Renal cortical epithelial cell (primary cell): Measurements from ENCODE around the gene PPFIA3. TPM values are rescaled to one million over a fixed set of nuclear protein-coding genes. Genes with fewer than 3 reads are reported as not detected.
"Not testable (repeated sequence)": the region's sequence is repeated elsewhere in the genome, so short reads cannot be mapped to it uniquely, and the experiment has no call there.

ENCODE experiments used
- DNase-seq: peaks from one replicate; pipeline ENCODE4 v3.0.0-alpha.2; 2011; ENCODE audit warnings: low read depth
- total RNA-seq: library from RNA; depleted of rRNA; stranded (reverse); fragments of >200 nt; gene quantifications from 2 replicates; pipeline ENCODE4 v1.2.3, GENCODE V29; 2014

The PPFIA3 gene
- total RNA-seq, 1 donor from 2014 or later: 2.6 TPM

- DNase-seq: not testable (repeated sequence)
Measured at GRCh38 chr19:49123285-49123684, 3.9 kb downstream of the PPFIA3 start.

GRCh38 chr19:49125025-49125731, 5.8 kb downstream of the PPFIA3 start:
- DNase-seq: no peak

- no peak for DNase-seq
Measured at GRCh38 chr19:49126575-49126974, 7.2 kb downstream of the PPFIA3 start.

DNA sequence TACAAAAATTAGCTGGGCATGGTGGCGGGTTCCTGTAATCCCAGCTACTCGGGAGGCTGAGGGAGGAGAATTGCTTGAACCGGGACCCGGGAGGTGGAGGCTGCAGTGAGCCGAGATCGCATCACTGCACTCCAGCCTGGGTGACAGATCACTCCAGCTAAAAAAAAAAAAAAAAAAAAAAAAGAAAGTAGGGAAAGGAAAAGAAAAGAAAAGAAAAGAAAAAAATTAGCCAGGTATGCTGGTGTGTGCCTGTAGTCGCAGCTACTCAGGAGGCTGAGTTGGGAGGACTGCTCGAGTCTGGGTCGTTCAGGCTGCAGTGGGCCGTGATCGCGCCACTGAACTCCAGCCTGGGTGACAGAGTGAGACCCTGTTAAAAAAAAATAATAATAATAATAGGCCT, 7.9 kb downstream of the PPFIA3 start:
- DNase-seq: not testable (repeated sequence)

DNA sequence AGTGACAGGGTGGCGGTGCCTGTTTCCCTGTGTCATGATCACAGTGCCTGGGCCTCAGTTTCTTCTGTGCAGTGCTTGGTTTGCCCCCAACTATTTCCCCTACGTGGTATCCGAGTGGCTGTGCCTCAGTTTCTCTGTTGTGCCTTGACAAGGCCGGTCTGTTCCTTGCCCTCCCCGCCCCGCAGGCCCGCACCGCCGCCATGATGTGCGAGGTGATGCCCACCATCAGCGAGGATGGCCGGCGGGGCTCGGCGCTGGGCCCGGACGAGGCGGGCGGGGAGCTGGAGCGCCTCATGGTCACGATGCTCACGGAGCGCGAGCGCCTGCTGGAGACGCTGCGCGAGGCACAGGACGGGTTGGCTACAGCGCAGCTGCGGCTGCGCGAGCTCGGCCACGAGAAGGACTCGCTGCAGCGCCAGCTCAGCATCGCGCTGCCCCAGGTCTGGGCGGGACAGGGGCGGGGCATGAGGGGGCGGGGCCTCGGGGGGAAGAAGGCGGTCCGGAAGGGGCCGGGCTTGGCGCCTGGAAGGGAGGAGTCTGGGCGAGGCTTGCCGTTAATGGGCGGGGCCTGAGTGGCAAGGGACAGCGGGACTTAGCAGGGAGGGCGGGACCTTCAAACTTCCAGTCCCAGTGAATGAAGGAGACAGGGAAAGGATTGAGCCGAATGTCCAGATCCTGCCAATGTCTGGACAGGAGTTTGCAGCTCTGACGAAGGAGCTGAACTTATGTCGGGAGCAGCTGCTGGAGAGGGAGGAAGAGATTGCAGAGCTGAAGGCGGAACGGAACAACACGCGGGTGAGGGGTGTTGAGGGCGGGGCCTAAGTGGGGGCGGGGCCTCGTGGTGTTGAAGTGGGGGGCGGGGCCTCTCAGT, 8.6 kb downstream of the PPFIA3 start:
- peak; percentile 87 for DNase-seq

- DNase-seq: no peak
Measured at GRCh38 chr19:49128545-49129237, 9.3 kb downstream of the PPFIA3 start.

GRCh38 chr19:49129238-49129583, 9.9 kb downstream of the PPFIA3 start:
- no peak for DNase-seq

DNA sequence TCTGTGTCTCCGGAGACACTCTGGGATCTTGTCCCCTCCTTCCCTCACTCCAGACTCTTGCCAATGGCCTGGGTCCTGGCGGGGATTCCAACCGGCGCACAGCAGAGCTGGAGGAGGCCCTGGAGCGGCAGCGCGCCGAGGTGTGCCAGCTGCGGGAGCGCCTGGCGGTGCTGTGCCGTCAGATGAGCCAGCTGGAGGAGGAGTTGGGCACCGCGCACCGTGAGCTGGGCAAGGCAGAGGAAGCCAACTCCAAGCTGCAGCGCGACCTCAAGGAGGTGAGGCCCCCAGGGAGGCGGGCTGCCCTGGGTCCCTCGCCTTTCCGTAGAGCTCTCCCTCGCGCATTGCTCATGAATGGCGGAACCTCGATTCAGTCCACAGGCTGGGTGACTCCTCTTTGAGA, 11.0 kb downstream of the PPFIA3 start:
- no peak for DNase-seq

DNA sequence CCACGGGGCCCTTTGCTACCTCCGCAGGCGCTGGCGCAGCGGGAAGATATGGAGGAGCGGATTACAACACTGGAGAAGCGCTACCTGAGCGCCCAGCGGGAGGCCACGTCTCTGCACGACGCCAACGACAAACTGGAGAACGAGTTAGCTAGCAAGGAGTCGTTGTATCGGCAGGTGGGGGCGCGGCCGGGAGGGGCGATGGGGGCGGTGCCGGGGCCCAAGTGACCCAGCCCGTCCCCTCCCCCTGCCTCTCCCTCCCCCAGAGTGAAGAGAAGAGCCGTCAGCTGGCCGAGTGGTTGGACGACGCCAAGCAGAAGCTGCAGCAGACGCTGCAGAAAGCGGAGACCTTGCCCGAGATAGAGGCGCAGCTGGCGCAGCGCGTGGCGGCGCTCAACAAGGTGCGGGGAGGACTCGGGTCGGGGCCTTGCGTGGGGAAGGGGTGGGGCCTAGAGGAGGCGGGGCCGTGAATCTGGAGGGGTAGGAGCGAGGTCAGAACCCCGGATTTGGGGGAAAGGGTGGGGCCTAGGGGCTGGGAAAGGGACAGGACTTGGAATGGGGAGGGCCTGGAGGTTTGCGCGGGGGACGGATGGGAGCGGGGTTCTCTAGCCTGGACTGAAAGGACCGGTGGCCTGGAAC, 13.7 kb downstream of the PPFIA3 start:
- DNase-seq: no peak

GRCh38 chr19:49133621-49134454, 14.5 kb downstream of the PPFIA3 start:
- peak; percentile 57 for DNase-seq

DNA sequence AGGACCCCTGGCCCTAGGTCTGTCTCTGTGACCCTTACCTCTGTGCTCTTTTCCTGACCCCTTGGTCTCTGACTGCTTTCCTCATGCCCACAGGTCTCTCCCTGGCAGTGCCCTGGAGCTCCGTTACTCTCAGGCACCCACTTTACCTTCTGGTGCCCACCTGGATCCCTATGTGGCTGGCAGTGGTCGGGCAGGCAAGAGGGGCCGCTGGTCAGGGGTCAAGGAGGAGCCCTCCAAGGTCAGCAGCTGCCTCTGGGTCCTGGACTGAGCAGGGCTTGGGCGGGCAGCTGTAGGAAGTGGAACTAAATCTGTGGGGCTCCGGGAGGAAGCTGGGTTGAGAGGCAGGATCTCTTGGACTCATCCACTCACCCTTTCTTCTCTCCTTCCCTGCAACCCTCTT, 16.3 kb downstream of the PPFIA3 start:
- DNase-seq: no peak

- no peak for DNase-seq
Measured at GRCh38 chr19:49136771-49137171, 17.4 kb downstream of the PPFIA3 start.

GRCh38 chr19:49140951-49141350, 21.6 kb downstream of the PPFIA3 start:
- no peak for DNase-seq

- DNase-seq: no peak
Measured at GRCh38 chr19:49141352-49141751, 22.0 kb downstream of the PPFIA3 start.

GRCh38 chr19:49142866-49143335, 23.6 kb downstream of the PPFIA3 start:
- DNase-seq: peak; percentile 81

DNA sequence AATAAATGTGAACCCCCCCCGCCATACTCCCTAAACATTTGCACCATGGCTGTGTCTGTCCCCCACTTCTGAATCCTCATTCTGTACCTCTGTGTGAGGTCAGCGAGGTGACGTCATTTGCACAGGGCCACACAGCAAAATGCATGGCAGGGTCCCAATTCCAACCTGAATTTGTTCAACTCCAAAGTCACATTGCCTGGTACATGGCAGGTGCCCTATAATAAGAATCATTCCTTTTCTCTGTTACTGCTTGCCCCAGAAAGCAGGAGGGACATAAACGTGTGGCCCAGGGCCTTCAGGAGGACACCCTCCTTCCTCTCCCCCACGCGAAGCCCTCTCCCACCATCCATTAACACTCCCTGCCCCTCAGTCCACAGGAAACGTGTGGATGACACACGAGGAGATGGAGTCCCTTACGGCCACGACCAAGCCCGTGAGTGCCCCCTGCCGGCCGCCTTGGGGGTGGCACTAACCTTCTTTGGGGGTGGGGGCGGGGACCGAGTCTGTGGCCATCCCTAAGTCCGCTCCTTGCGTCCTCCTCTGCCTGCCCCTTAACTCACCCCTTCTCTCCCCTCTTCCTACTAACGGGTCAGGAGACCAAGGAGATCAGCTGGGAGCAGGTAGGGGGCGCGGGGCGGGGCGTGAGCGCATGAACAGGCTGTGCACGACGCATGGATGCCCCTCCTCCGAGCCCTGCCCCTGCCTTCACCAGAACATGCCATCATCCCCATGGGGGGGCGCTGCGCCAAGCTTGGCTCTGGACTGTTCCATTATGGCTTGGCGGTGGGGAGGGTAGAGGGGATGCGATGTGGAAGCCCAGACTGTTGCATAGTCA, 26.4 kb downstream of the PPFIA3 start:
- peak; percentile 37 for DNase-seq

GRCh38 chr19:49146408-49146770, 27.0 kb downstream of the PPFIA3 start:
- DNase-seq: peak; percentile 29

DNA sequence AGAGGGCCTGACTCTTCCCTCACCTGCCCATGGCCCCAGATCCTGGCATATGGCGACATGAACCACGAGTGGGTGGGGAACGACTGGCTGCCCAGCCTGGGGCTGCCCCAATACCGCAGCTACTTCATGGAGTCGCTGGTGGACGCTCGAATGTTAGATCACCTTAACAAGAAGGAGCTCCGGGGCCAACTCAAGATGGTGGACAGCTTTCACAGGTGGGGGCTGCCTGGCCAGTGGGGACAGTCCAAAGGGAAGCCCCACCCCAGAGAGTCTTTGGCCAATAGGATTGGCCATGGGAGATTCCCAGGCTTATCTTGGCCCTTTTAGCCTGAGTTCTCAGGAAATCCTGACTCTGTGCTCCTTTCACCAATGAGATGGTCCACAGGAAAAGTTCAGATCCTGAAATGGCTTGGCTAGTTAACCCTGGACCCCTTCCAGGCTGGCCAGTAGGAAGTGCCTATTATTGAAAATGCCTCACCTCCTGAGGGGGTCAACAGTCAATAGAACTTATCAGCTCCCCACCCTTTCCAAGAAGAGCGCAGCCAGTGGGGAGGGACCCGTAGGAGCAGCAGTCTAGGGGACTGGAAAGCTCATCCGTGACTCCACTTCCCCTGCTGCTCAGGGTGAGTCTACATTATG, 28.8 kb downstream of the PPFIA3 start:
- no peak for DNase-seq

DNA sequence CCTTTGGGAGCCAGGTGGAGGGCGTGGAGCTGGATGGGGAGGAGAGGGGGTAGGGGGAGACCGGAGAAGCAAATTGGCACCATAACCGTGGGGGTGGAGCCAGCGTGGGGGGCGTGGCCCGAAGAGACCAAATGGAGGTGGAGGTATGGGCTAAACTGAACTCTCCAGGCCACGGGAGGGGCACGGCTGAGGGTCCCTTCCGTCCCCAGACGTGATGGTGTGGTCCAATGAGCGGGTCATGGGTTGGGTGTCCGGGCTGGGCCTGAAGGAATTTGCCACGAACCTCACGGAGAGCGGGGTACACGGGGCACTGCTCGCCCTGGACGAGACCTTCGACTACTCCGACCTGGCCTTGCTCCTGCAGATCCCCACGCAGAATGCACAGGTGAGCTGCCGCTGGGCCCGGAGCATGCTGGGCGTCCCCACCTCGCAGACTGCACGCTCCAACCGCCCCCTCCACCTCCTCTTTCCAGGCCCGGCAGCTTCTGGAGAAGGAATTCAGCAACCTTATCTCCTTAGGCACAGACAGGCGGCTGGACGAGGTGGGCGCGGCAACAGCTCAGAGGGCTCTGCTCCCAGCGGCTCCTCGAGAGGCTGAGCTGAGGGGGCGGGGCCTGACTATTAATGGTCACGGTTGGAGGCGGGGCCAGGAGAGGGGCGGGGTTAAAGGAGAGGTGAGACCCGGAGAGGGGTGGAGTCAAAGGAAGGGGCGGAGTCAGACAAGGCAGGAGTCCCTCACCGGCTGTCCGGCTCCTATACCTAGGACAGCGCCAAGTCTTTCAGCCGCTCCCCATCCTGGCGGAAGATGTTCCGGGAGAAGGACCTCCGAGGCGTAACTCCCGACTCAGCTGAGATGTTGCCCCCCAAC, 29.7 kb downstream of the PPFIA3 start:
- peak; percentile 83 for DNase-seq
